Pancreas (tissue), 10 donors: ENCODE results near the gene CACNG3. TPM values are rescaled to one million over a fixed set of nuclear protein-coding genes. Genes with fewer than 3 reads are reported as not detected.

Experiments used
- ATAC-seq, 4 donors: fragments of 200-7000 bp; cut with Tn5 transposase; one replicate each; pipeline versions ENCODE4 v1.8.0 to v1.9.1; 2020; ENCODE audit warnings: mild to moderate bottlenecking in 4 of 4, moderate library complexity in 4 of 4
- DNase-seq, 6 donors: peaks; one replicate each; pipeline ENCODE4 v3.0.0-alpha.2; 2020
- FAIRE-seq: peaks from 2 replicates; lab custom pipeline; 2012; peaks lifted over from hg19 to GRCh38; lab: Jason Lieb, UNC
- H3K27ac ChIP-seq, 4 donors: fragments of 200-600 bp; sonication (generic); 1 replicate in 3 of 4; 2 replicates in 1 of 4; pipeline versions ENCODE4 v1.5.0 to v1.8.0; 2020
- H3K27me3 ChIP-seq, 4 donors: fragments of 200-600 bp; one replicate each; pipeline ENCODE4 v1.8.0; 2021
- H3K36me3 ChIP-seq, 3 donors: fragments of 200-600 bp; sonication (generic) in 1 of 3; one replicate each; pipeline versions ENCODE4 v1.5.0 to v1.8.0; 2020 to 2021
- H3K4me1 ChIP-seq, 3 donors: fragments of 200-600 bp; one replicate each; pipeline ENCODE4 v1.8.0; 2021
- H3K4me3 ChIP-seq, 4 donors: fragments of 200-600 bp; sonication (generic) in 2 of 4; one replicate each; pipeline versions ENCODE4 v1.5.0 to v1.8.0; 2020 to 2021
- H3K9me3 ChIP-seq, 4 donors: fragments of 200-600 bp; one replicate each; pipeline ENCODE4 v1.8.0; 2021
- CTCF ChIP-seq, 4 donors: fragments of 200-600 bp; sonication (generic) in 3 of 4; IDR thresholded peaks; one replicate each; pipeline versions ENCODE4 v1.5.0 to v1.8.0; 2021; ENCODE audit warnings: antibody characterized with exemption in 4 of 4
- WGBS, 2 donors: extraction: QIAGEN DNeasy Blood & Tissue Kit; methylation state at CpG; one replicate each; pipeline ENCODE4 v1.1.7; 2013; 5-methylcytosine and 5-hydroxymethylcytosine counted together
- intact Hi-C, 3 donors: fragments of 100-400 bp; cut with DNase I; formaldehyde crosslinking; loops; one replicate each; pipeline versions ENCODE4 v1.11.1 to v1.14.2; 2022
- polyA plus RNA-seq, 2 donors: library from polyadenylated mRNA; stranded (reverse); fragments of 200-250 nt; gene quantifications; one replicate each; pipeline ENCODE4 v1.2.3, GENCODE V29; 2013
- total RNA-seq, 6 donors: library from RNA; stranded (reverse); fragmentation: NEBNext Ultra II Directional in 4 of 6; extraction: Animal tissue kit (Norgen Biotek cat#: 25700) in 4 of 6; gene quantifications; one replicate each; pipeline versions ENCODE4 v1.2.1 to v1.2.4, GENCODE V29; 2021 to 2023
- donor health status: healthy with polysubstance abuse.
- donor health status: DM: no; HTN: no; CAD: no; lungs with moderate emphysema.
- donor health status: DM: no; HTN: no; CAD: no.
- donor health status: control.
- donor health status: control.
- donor health status: Bipolar disorder and iron deficiency.
- donor health status: DM: yes; HTN: yes; CAD: no.
- donor health status: DM: no; HTN: no; CAD: no.
- donor health status: DM: no; HTN: no; CAD: no.
- donor health status: DM: yes; HTN: yes; CAD: no.

Gene CACNG3
- total and polyA plus RNA-seq, 8 donors, result not detected

- no peak for TF ChIP-seq CTCF (IDR thresholded peaks at IDR 0.05)
- no peak for FAIRE-seq
- ATAC-seq, result no peak
- intact Hi-C loops, result no loop called here
- Histone ChIP-seq H3K4me3 (no peak overlapping the region), H3K36me3 (no peaks in the 10 kb centered on the region), H3K4me1 (no peaks in the 10 kb centered on the region), H3K27me3 (peaks cover 0 to 3% (median 0%) of the 10 kb centered on the region in 4 donors), H3K27ac (no peak overlapping the region), H3K9me3 (no peaks in the 10 kb centered on the region)
- DNase-seq, result no peak
- WGBS, 2 donors, result 69 to 76% methylated on average over 9 of the region's 9 CpGs
Measured at GRCh38 chr16:24286741-24287405, 30.7 kb downstream of the CACNG3 start.

- WGBS, 2 donors, result 53 to 61% methylated on average over 2 of the region's 2 CpGs
- DNase-seq (no peak), FAIRE-seq (no peak), ATAC-seq (no peak)
- Histone ChIP-seq H3K36me3 (no peaks in the 10 kb centered on the region), H3K27me3 (peaks cover 0 to 3% (median 0%) of the 10 kb centered on the region in 4 donors), H3K4me3 (no peak overlapping the region), H3K9me3 (no peaks in the 10 kb centered on the region), H3K27ac (no peak overlapping the region), H3K4me1 (no peaks in the 10 kb centered on the region)
- intact Hi-C loops, result no loop called here
- TF ChIP-seq CTCF (IDR thresholded peaks at IDR 0.05), result no peak
Measured at GRCh38 chr16:24288516-24288915, 32.4 kb downstream of the CACNG3 start.

- H3K9me3 ChIP-seq, result no peaks in the 10 kb centered on the region
- H3K4me1 ChIP-seq, result no peaks in the 10 kb centered on the region
- DNase-seq, result no peak
- FAIRE-seq, result no peak
- no peak for ATAC-seq
- no peak overlapping the region for H3K4me3 ChIP-seq
- intact Hi-C loops, result no loop called here
- TF ChIP-seq CTCF (IDR thresholded peaks at IDR 0.05), result no peak
- H3K27ac ChIP-seq, result no peak overlapping the region
- no peaks in the 10 kb centered on the region for H3K36me3 ChIP-seq
- WGBS, 2 donors, result 51 to 72% methylated on average over 3 of the region's 3 CpGs
- peaks cover 0 to 3% (median 0%) of the 10 kb centered on the region in 4 donors for H3K27me3 ChIP-seq
Measured at GRCh38 chr16:24289166-24289700, 33.1 kb downstream of the CACNG3 start.

- intact Hi-C loops, result no loop called here
- Histone ChIP-seq H3K4me1 (no peaks in the 10 kb centered on the region), H3K9me3 (no peaks in the 10 kb centered on the region), H3K27ac (no peak overlapping the region), H3K4me3 (no peak overlapping the region), H3K36me3 (no peaks in the 10 kb centered on the region), H3K27me3 (no peaks in the 10 kb centered on the region)
- ATAC-seq (no peak), FAIRE-seq (no peak), DNase-seq (no peak)
- no peak for TF ChIP-seq CTCF (IDR thresholded peaks at IDR 0.05)
- WGBS, 2 donors, result 37 to 39% methylated on average over 10 of the region's 10 CpGs
Measured at GRCh38 chr16:24291932-24292331, 35.8 kb downstream of the CACNG3 start.

- no peak for FAIRE-seq
- no peak overlapping the region for H3K4me3 ChIP-seq
- no peaks in the 10 kb centered on the region for H3K9me3 ChIP-seq
- no peak for TF ChIP-seq CTCF (IDR thresholded peaks at IDR 0.05)
- no peaks in the 10 kb centered on the region for H3K27me3 ChIP-seq
- no peak overlapping the region for H3K27ac ChIP-seq
- ATAC-seq, result no peak
- H3K4me1 ChIP-seq, result no peaks in the 10 kb centered on the region
- 50 to 68% methylated on average over 7 of the region's 7 CpGs for WGBS, 2 donors
- no peak for DNase-seq
- intact Hi-C loops, result no loop called here
- no peaks in the 10 kb centered on the region for H3K36me3 ChIP-seq
Measured at GRCh38 chr16:24294131-24294530, 38.0 kb downstream of the CACNG3 start.
